CD14-positive monocyte (primary cell): Measurements from ENCODE around the gene GJB6. TPM values are rescaled to one million over a fixed set of nuclear protein-coding genes. Genes with fewer than 3 reads are reported as not detected.

Source experiments
- DNase-seq, 3 donors: peaks; one replicate each; pipeline ENCODE4 v3.0.0-alpha.2; 2011 to 2022
- H2AFZ ChIP-seq: 2 replicates; pipeline ENCODE4 v1.6.0; 2012; ENCODE audit warnings: mild to moderate bottlenecking, low read depth, low read length, inconsistent platforms; ENCODE audit not compliant: insufficient read depth, poor library complexity, severe bottlenecking
- H3K27ac ChIP-seq, 2 donors: 1 replicate in 1 of 2; 2 replicates in 1 of 2; pipeline ENCODE4 v1.5.1; 2012 to 2013; ENCODE audit warnings: low read length in 2 of 2, control low read depth in 1 of 2, inconsistent platforms in 1 of 2, low read depth in 1 of 2, mild to moderate bottlenecking in 1 of 2
- H3K27me3 ChIP-seq, 2 donors: one replicate each; pipeline versions ENCODE4 v1.6.0 to v1.6.1; 2011 to 2013; ENCODE audit warnings: low read length in 2 of 2; ENCODE audit not compliant: control insufficient read depth in 2 of 2, insufficient read depth in 2 of 2
- H3K36me3 ChIP-seq, 2 donors: replicated peaks in 1 of 2; 1 replicate in 1 of 2; 2 replicates in 1 of 2; pipeline versions ENCODE4 v1.5.1 to v1.6.1; 2012 to 2013; ENCODE audit warnings: low read length in 2 of 2, control low read depth in 1 of 2, inconsistent platforms in 1 of 2, mild to moderate bottlenecking in 1 of 2; ENCODE audit not compliant: insufficient read depth in 2 of 2, control insufficient read depth in 1 of 2
- H3K4me1 ChIP-seq, 2 donors: 1 replicate in 1 of 2; 2 replicates in 1 of 2; pipeline versions ENCODE4 v1.5.1 to v1.6.1; 2012 to 2013; ENCODE audit warnings: low read length in 2 of 2, control low read depth in 1 of 2, inconsistent platforms in 1 of 2, mild to moderate bottlenecking in 1 of 2, moderate library complexity in 1 of 2; ENCODE audit not compliant: insufficient read depth in 2 of 2, control insufficient read depth in 1 of 2
- H3K4me2 ChIP-seq: replicated peaks from 2 replicates; pipeline ENCODE3; 2012; ENCODE audit warnings: low read length, moderate library complexity, mild to moderate bottlenecking; ENCODE audit not compliant: poor library complexity, severe bottlenecking; ENCODE audit errors: extremely low read depth
- H3K4me3 ChIP-seq, 3 experiments: fragments of 200-600 bp in 1 of 3; sonication (generic) in 1 of 3; replicated peaks in 1 of 3; 1 replicate in 2 of 3; 2 replicates in 1 of 3; pipeline ENCODE4 v1.5.1; 2011 to 2013; ENCODE audit warnings: low read length in 3 of 3, mild to moderate bottlenecking in 3 of 3, control low read depth in 2 of 3, low read depth in 2 of 3, inconsistent platforms in 1 of 3, moderate library complexity in 1 of 3
- H3K79me2 ChIP-seq: 2 replicates; pipeline ENCODE4 v1.6.0; 2012; ENCODE audit warnings: mild to moderate bottlenecking, control low read depth, inconsistent platforms, low read length, moderate library complexity; ENCODE audit not compliant: insufficient read depth
- H3K9ac ChIP-seq: 2 replicates; pipeline ENCODE4 v1.6.0; 2017; ENCODE audit warnings: low read length, mild to moderate bottlenecking; ENCODE audit not compliant: insufficient read depth, poor library complexity, severe bottlenecking
- H3K9me3 ChIP-seq, 2 donors: replicated peaks in 1 of 2; 1 replicate in 1 of 2; 2 replicates in 1 of 2; pipeline versions ENCODE4 v1.5.1 to v1.6.1; 2012 to 2013; ENCODE audit warnings: low read length in 2 of 2, control low read depth in 1 of 2; ENCODE audit not compliant: control insufficient read depth in 1 of 2, insufficient read depth in 1 of 2
- H4K20me1 ChIP-seq: 2 replicates; pipeline ENCODE4 v1.6.0; 2012; ENCODE audit warnings: mild to moderate bottlenecking, low read length, control low read depth, moderate library complexity; ENCODE audit not compliant: insufficient read depth
- H3K27ac Mint-ChIP-seq, 7 donors: one replicate each; pipeline ENCODE4 v1.8.0; 2020; ENCODE audit warnings: mild to moderate bottlenecking in 7 of 7, mixed read lengths in 7 of 7, moderate library complexity in 6 of 7, inconsistent platforms in 2 of 7
- H3K27me3 Mint-ChIP-seq, 3 donors: one replicate each; pipeline ENCODE4 v1.8.0; 2021 to 2022; ENCODE audit warnings: low read depth in 3 of 3, mild to moderate bottlenecking in 3 of 3, mixed read lengths in 3 of 3, moderate library complexity in 3 of 3, inconsistent platforms in 1 of 3
- H3K36me3 Mint-ChIP-seq, 2 donors: one replicate each; pipeline ENCODE4 v1.8.0; 2020; ENCODE audit warnings: mixed read lengths in 2 of 2, inconsistent platforms in 1 of 2, mild to moderate bottlenecking in 1 of 2
- H3K4me1 Mint-ChIP-seq: one replicate; pipeline ENCODE4 v1.8.0; 2020; ENCODE audit warnings: mild to moderate bottlenecking, mixed read lengths
- H3K4me3 Mint-ChIP-seq, 2 donors: one replicate each; pipeline ENCODE4 v1.8.0; 2020; ENCODE audit warnings: mild to moderate bottlenecking in 2 of 2, mixed read lengths in 2 of 2, moderate library complexity in 1 of 2
- H3K9me3 Mint-ChIP-seq, 7 donors: one replicate each; pipeline ENCODE4 v1.8.0; 2020 to 2022; ENCODE audit warnings: mixed read lengths in 7 of 7, mild to moderate bottlenecking in 6 of 7, moderate library complexity in 6 of 7, inconsistent platforms in 2 of 7
- WGBS: methylation state at CpG from one replicate; pipeline ENCODE4 v1.1.5; 2013; ENCODE audit warnings: missing lambda C conversion rate; ENCODE audit not compliant: insufficient coverage; 5-methylcytosine and 5-hydroxymethylcytosine counted together
- intact Hi-C, 2 donors: fragments of 100-400 bp; cut with micrococcal nuclease; formaldehyde crosslinking; loops; one replicate each; pipeline versions ENCODE4 v1.15.0 to v1.15.1; 2023
- polyA plus RNA-seq, 3 donors: library from polyadenylated mRNA; depleted of rRNA in 1 of 3; unstranded in 2 of 3; stranded (reverse) in 1 of 3; fragments of 300-500 nt in 2 of 3; fragments of >200 nt in 1 of 3; fragmentation: Illumina TruSeq in 2 of 3; gene quantifications; 1 replicate in 2 of 3; 2 replicates in 1 of 3; pipeline ENCODE4 v1.2.3, GENCODE V29; 2012 to 2021
- TF ChIP-seq, protein P1 (sequence below): fragments of 200-600 bp; IDR thresholded peaks from one replicate; pipeline ENCODE4 v1.8.0; 2022; ENCODE audit warnings: antibody characterized with exemption, mild to moderate bottlenecking

Gene GJB6
- polyA plus RNA-seq, 3 donors: 0.32 TPM; not detected in 2

DNA sequence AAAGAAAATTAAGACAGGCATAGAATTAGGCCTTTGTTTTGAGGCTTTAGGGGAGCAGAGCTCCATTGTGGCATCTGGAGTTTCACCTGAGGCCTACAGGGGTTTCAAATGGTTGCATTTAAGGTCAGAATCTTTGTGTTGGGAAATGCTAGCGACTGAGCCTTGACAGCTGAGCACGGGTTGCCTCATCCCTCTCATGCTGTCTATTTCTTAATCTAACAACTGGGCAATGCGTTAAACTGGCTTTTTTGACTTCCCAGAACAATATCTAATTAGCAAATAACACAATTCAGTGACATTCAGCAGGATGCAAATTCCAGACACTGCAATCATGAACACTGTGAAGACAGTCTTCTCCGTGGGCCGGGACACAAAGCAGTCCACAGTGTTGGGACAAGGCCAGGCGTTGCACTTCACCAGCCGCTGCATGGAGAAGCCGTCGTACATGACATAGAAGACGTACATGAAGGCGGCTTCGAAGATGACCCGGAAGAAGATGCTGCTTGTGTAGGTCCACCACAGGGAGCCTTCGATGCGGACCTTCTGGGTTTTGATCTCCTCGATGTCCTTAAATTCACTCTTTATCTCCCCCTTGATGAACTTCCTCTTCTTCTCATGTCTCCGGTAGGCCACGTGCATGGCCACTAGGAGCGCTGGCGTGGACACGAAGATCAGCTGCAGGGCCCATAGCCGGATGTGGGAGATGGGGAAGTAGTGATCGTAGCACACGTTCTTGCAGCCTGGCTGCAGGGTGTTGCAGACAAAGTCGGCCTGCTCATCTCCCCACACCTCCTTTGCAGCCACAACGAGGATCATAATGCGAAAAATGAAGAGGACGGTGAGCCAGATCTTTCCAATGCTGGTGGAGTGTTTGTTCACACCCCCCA, 43.2 kb downstream of the GJB6 start:
- peak overlapping the region in 1 of 2 donors; percentile 16 for H3K4me3 Mint-ChIP-seq
- intact Hi-C loops: no loop called here
- no peaks in the 10 kb centered on the region for H3K36me3 ChIP-seq
- H3K79me2 ChIP-seq: no peaks in the 10 kb centered on the region
- no peak overlapping the region for H3K9ac ChIP-seq
- peaks cover 5 to 20% (median 6%) of the 10 kb centered on the region in 7 donors for H3K9me3 Mint-ChIP-seq
- peaks cover 25 to 43% (median 33%) of the 10 kb centered on the region in 3 donors for H3K27me3 Mint-ChIP-seq
- H3K36me3 Mint-ChIP-seq: peaks cover 4 to 9% of the 10 kb centered on the region in 2 donors
- H3K4me3 ChIP-seq: no peak overlapping the region
- no peaks in the 10 kb centered on the region for H4K20me1 ChIP-seq
- H3K4me1 Mint-ChIP-seq: peaks cover 36% of the 10 kb centered on the region
- H3K9me3 ChIP-seq: peaks cover 3 to 8% of the 10 kb centered on the region in 2 donors
- H3K27ac Mint-ChIP-seq: peak overlapping the region; percentile 0 to 79 (median 53)
- H3K4me2 ChIP-seq: no peak overlapping the region
- peak; percentile 78 to 93 (median 81) for DNase-seq
- peaks cover 21 to 27% of the 10 kb centered on the region in 2 donors for H3K27me3 ChIP-seq
- peaks cover 37 to 40% of the 10 kb centered on the region in 2 donors for H3K4me1 ChIP-seq
- H2AFZ ChIP-seq: peak overlapping the region; percentile 22
- 83% methylated on average over 15 of the region's 28 CpGs for WGBS
- peak overlapping the region in 1 of 2 donors; percentile 44 for H3K27ac ChIP-seq
- TF ChIP-seq, protein P1, sequence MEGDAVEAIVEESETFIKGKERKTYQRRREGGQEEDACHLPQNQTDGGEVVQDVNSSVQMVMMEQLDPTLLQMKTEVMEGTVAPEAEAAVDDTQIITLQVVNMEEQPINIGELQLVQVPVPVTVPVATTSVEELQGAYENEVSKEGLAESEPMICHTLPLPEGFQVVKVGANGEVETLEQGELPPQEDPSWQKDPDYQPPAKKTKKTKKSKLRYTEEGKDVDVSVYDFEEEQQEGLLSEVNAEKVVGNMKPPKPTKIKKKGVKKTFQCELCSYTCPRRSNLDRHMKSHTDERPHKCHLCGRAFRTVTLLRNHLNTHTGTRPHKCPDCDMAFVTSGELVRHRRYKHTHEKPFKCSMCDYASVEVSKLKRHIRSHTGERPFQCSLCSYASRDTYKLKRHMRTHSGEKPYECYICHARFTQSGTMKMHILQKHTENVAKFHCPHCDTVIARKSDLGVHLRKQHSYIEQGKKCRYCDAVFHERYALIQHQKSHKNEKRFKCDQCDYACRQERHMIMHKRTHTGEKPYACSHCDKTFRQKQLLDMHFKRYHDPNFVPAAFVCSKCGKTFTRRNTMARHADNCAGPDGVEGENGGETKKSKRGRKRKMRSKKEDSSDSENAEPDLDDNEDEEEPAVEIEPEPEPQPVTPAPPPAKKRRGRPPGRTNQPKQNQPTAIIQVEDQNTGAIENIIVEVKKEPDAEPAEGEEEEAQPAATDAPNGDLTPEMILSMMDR: peak; percentile 72

DNA sequence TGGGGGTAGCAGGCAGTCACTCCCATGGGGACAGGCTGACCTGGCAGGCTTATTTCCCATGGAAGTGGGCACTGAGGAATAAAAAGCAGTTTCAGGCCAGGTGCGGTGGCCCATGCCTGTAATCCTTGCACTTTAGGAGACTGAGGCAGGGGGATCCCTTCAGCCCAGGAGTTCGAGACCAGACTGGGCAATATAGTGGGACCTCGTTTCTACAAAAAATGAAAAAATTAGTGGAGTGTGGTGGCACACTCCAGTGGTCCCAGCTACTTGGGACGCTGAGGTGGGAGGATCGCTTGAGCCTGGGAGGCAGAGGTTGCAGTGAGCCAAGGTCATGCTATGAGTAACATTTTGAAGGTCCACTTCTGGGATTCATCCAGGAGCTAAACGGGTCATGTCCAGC, 45.3 kb downstream of the GJB6 start:
- intact Hi-C loops: no loop called here
- peaks cover 5 to 9% (median 6%) of the 10 kb centered on the region in 7 donors for H3K9me3 Mint-ChIP-seq
- peaks cover 24% of the 10 kb centered on the region for H3K4me1 Mint-ChIP-seq
- H3K36me3 ChIP-seq: no peaks in the 10 kb centered on the region
- H3K27me3 ChIP-seq: peaks cover 9 to 12% of the 10 kb centered on the region in 2 donors
- 75% methylated on average over 5 of the region's 6 CpGs for WGBS
- no peak overlapping the region for H3K4me3 Mint-ChIP-seq
- H3K9ac ChIP-seq: no peak overlapping the region
- H2AFZ ChIP-seq: no peak overlapping the region
- H3K27ac ChIP-seq: no peak overlapping the region
- H3K4me2 ChIP-seq: no peak overlapping the region
- peaks cover 14 to 25% (median 17%) of the 10 kb centered on the region in 3 donors for H3K27me3 Mint-ChIP-seq
- H3K4me1 ChIP-seq: peaks cover 19 to 21% of the 10 kb centered on the region in 2 donors
- H3K36me3 Mint-ChIP-seq: peaks cover 2 to 9% of the 10 kb centered on the region in 2 donors
- H3K9me3 ChIP-seq: peaks cover 0 to 8% of the 10 kb centered on the region in 2 donors
- peak overlapping the region in 1 of 7 donors; percentile 16 for H3K27ac Mint-ChIP-seq
- TF ChIP-seq, protein P1: no peak
- no peak for DNase-seq
- no peaks in the 10 kb centered on the region for H4K20me1 ChIP-seq
- no peak overlapping the region for H3K4me3 ChIP-seq
- no peaks in the 10 kb centered on the region for H3K79me2 ChIP-seq
